HEK293 (cell line): ENCODE results near the gene TRIM47.
A peak's percentile ranks its signal among the peaks of the same experiment; 100 is the strongest.

Experiments used
- CTCF ChIA-PET: fragments of 350-600 bp; formaldehyde crosslinking; extraction: SDS; loops from one replicate; lab custom pipeline; 2021; ENCODE audit warnings: antibody characterized with exemption; lab: Yijun Ruan, JAX
- POLR2A ChIA-PET: fragments of 300-600 bp; formaldehyde crosslinking; extraction: SDS; loops from one replicate; lab custom pipeline; 2020; ENCODE audit warnings: antibody characterized with exemption, inconsistent platforms; lab: Yijun Ruan, JAX
- H3K27ac ChIP-seq: fragments of 200-500 bp; sonication (Bioruptor generic); 2 replicates; pipeline ENCODE4 v1.5.1; 2014; ENCODE audit warnings: low read depth, low read length, control low read depth, inconsistent platforms; ENCODE audit errors: extremely low read depth
- H3K36me3 ChIP-seq, 2 experiments: fragments of 200-500 bp in 1 of 2; sonication (Bioruptor generic) in 1 of 2; 1 replicate in 1 of 2; 2 replicates in 1 of 2; pipeline ENCODE4 v1.5.1; 2014 to 2017; ENCODE audit warnings: inconsistent platforms in 2 of 2, low read length in 2 of 2; ENCODE audit not compliant: control insufficient read depth in 2 of 2, insufficient read depth in 1 of 2
- H3K4me1 ChIP-seq: fragments of 200-500 bp; sonication (Bioruptor generic); 2 replicates; pipeline ENCODE4 v1.5.1; 2014; ENCODE audit warnings: mild to moderate bottlenecking, low read length, inconsistent platforms; ENCODE audit not compliant: control insufficient read depth, insufficient read depth
- H3K4me3 ChIP-seq: 2 replicates; pipeline ENCODE4 v1.5.1; 2011; ENCODE audit warnings: low read depth, mild to moderate bottlenecking, control low read depth, low read length, moderate library complexity
- H3K9me3 ChIP-seq: fragments of 200-500 bp; sonication (Bioruptor generic); 2 replicates; pipeline ENCODE4 v1.5.1; 2014; ENCODE audit warnings: low read depth, low read length, inconsistent platforms; ENCODE audit not compliant: control insufficient read depth, insufficient read depth
- ZBTB20 ChIP-seq: fragments of 450-650 bp; formaldehyde crosslinking; IDR thresholded peaks from 2 replicates; pipeline ENCODE4 v1.5.1; 2016; ENCODE audit warnings: missing biosample characterization, missing genetic modification characterization
- ZFP37 ChIP-seq: fragments of 450-650 bp; formaldehyde crosslinking; IDR thresholded peaks from 2 replicates; pipeline ENCODE4 v1.5.1; 2016; ENCODE audit warnings: missing biosample characterization, missing genetic modification characterization
- ZNF10 ChIP-seq: fragments of 450-650 bp; formaldehyde crosslinking; IDR thresholded peaks from 2 replicates; pipeline ENCODE4 v1.5.1; 2017; ENCODE audit warnings: missing biosample characterization, missing genetic modification characterization
- ZNF140 ChIP-seq: fragments of 450-650 bp; formaldehyde crosslinking; IDR thresholded peaks from 2 replicates; pipeline ENCODE4 v1.5.1; 2016; ENCODE audit warnings: missing biosample characterization, missing genetic modification characterization
- ZNF341 ChIP-seq: fragments of 450-650 bp; formaldehyde crosslinking; IDR thresholded peaks from 2 replicates; pipeline ENCODE4; 2016; ENCODE audit warnings: low read depth, missing biosample characterization, missing genetic modification characterization
- ZNF354C ChIP-seq: fragments of 450-650 bp; formaldehyde crosslinking; IDR thresholded peaks from 2 replicates; pipeline ENCODE4 v1.5.1; 2016; ENCODE audit warnings: missing biosample characterization, missing genetic modification characterization, low read depth, borderline replicate concordance
- ZNF366 ChIP-seq: fragments of 450-650 bp; formaldehyde crosslinking; conservative IDR thresholded peaks from 2 replicates; pipeline ENCODE4 v1.5.1; 2016; ENCODE audit warnings: missing biosample characterization, missing genetic modification characterization
- ZNF473 ChIP-seq: fragments of 450-650 bp; formaldehyde crosslinking; IDR thresholded peaks from 2 replicates; pipeline ENCODE4 v1.5.1; 2017; ENCODE audit warnings: missing biosample characterization, missing genetic modification characterization
- ZNF510 ChIP-seq: fragments of 450-650 bp; formaldehyde crosslinking; IDR thresholded peaks from 2 replicates; pipeline ENCODE4 v1.5.1; 2018; ENCODE audit warnings: mild to moderate bottlenecking, missing genetic modification characterization, missing biosample characterization; ENCODE audit not compliant: insufficient replicate concordance
- ZNF560 ChIP-seq: fragments of 450-650 bp; formaldehyde crosslinking; IDR thresholded peaks from 2 replicates; pipeline ENCODE4 v1.5.1; 2017; ENCODE audit warnings: missing biosample characterization, missing genetic modification characterization, borderline replicate concordance
- ZNF596 ChIP-seq: fragments of 450-650 bp; IDR thresholded peaks from 2 replicates; pipeline ENCODE4 v1.5.0; 2018; ENCODE audit warnings: missing biosample characterization, mild to moderate bottlenecking, missing genetic modification characterization, moderate library complexity
- ZNF658 ChIP-seq: fragments of 450-650 bp; formaldehyde crosslinking; IDR thresholded peaks from 2 replicates; pipeline ENCODE4; 2016; ENCODE audit warnings: missing biosample characterization, missing genetic modification characterization
- ZNF677 ChIP-seq: fragments of 450-650 bp; IDR thresholded peaks from 2 replicates; pipeline ENCODE4 v1.5.0; 2018; ENCODE audit warnings: missing biosample characterization, mild to moderate bottlenecking, missing genetic modification characterization, moderate library complexity
- ZNF707 ChIP-seq: fragments of 450-650 bp; formaldehyde crosslinking; IDR thresholded peaks from 2 replicates; pipeline ENCODE4 v1.5.1; 2016; ENCODE audit warnings: missing biosample characterization, missing genetic modification characterization
- TF ChIP-seq, protein P1 (sequence below): fragments of 450-650 bp; formaldehyde crosslinking; IDR thresholded peaks from 2 replicates; pipeline ENCODE4 v1.5.1; 2016; ENCODE audit warnings: missing biosample characterization, missing genetic modification characterization
- TF ChIP-seq, protein P2 (sequence below): fragments of 450-650 bp; formaldehyde crosslinking; IDR thresholded peaks from 2 replicates; pipeline ENCODE4 v1.5.1; 2016; ENCODE audit warnings: missing biosample characterization, missing genetic modification characterization
- TF ChIP-seq, protein P3 (sequence below): fragments of 450-650 bp; formaldehyde crosslinking; IDR thresholded peaks from 2 replicates; pipeline ENCODE4 v1.5.1; 2016; ENCODE audit warnings: missing biosample characterization, missing genetic modification characterization
- TF ChIP-seq, protein P4 (sequence below): fragments of 450-650 bp; formaldehyde crosslinking; IDR thresholded peaks from 2 replicates; pipeline ENCODE4 v1.5.1; 2016; ENCODE audit warnings: missing biosample characterization, missing genetic modification characterization
- TF ChIP-seq, protein P5 (sequence below): fragments of 450-650 bp; formaldehyde crosslinking; IDR thresholded peaks from 2 replicates; pipeline ENCODE4 v1.5.1; 2016; ENCODE audit warnings: missing biosample characterization, missing genetic modification characterization

Gene TRIM47

DNA sequence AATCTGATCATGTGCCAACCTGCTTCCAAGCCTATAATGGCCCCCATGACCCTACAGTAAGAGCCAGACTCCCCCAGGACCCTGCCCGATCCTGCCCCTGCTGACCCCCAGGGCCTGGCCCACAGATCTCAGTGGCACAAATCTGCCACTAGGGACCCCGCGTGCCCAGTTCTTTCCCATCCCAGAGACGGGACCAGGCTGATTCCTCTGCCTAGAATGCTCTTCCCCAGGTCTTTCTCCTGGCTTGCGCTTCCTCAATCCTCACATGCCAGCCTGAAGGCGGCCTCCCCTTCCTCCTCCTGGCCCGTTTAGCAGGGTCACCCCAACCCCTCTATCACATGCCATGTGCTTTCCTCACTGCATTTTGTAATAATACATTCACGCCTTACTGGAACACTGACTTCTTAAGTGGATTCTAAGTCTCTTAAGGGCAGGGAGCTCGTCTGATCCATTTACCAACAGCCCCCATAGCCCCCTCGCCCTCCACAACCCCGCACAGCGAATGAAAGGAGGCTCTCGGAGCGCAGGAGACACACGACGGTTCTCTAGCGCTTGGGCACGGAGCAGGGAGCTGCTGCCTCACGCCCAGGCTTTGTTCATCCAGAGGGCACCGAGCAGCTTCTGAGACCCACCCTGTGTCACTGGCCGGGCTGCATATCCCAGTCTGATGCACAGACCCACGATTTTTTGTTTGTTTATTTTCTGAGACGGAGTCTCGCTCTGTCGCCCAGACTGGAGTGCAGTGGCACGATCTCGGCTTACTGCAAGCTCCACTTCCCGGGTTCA is 17.2 kb upstream of the TRIM47 start (continued):
- TF ChIP-seq, protein P1, sequence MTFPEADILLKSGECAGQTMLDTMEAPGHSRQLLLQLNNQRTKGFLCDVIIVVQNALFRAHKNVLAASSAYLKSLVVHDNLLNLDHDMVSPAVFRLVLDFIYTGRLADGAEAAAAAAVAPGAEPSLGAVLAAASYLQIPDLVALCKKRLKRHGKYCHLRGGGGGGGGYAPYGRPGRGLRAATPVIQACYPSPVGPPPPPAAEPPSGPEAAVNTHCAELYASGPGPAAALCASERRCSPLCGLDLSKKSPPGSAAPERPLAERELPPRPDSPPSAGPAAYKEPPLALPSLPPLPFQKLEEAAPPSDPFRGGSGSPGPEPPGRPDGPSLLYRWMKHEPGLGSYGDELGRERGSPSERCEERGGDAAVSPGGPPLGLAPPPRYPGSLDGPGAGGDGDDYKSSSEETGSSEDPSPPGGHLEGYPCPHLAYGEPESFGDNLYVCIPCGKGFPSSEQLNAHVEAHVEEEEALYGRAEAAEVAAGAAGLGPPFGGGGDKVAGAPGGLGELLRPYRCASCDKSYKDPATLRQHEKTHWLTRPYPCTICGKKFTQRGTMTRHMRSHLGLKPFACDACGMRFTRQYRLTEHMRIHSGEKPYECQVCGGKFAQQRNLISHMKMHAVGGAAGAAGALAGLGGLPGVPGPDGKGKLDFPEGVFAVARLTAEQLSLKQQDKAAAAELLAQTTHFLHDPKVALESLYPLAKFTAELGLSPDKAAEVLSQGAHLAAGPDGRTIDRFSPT (tag by site-specific recombination) = peak; percentile 30; the same call in 1 of the 2 replicates
- TF ChIP-seq, protein P2, sequence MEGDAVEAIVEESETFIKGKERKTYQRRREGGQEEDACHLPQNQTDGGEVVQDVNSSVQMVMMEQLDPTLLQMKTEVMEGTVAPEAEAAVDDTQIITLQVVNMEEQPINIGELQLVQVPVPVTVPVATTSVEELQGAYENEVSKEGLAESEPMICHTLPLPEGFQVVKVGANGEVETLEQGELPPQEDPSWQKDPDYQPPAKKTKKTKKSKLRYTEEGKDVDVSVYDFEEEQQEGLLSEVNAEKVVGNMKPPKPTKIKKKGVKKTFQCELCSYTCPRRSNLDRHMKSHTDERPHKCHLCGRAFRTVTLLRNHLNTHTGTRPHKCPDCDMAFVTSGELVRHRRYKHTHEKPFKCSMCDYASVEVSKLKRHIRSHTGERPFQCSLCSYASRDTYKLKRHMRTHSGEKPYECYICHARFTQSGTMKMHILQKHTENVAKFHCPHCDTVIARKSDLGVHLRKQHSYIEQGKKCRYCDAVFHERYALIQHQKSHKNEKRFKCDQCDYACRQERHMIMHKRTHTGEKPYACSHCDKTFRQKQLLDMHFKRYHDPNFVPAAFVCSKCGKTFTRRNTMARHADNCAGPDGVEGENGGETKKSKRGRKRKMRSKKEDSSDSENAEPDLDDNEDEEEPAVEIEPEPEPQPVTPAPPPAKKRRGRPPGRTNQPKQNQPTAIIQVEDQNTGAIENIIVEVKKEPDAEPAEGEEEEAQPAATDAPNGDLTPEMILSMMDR (tag by site-specific recombination) = peak; percentile 66; the same call in 1 of the 2 replicates
- TF ChIP-seq, all 188 proteins: peak for 8

DNA sequence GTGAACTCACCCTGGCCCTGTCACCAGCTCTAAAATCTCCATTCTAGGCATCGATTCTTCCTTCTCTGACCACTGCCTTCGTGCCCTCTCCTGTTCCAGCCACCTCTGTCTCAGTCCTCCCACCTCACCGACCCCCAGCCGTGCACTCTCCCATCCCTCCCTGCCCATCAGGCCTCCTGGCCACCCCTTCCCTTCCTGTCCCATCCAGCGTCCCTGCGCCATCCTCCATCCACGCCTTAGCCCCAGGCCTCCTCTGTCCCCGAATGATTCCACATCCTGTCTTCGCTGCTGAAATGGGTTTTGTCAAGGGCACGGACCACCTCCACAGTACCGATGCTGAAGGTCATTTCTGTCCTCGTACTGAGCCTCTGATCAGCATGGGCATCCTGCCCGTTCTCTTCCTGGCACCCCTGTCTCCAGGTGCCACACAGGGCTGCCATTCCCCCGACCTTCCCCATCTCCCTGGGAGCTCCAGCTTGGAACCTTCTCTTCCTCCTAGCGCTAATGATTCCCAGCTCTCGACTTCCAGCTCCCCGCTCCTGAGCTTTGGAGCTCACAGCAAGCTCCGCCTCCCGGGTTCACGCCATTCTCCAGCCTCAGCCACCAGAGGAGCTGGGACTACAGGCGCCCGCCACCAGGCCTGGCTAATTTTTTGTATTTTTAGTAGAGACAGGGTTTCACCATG is 15.8 kb upstream of the TRIM47 start:
- Histone ChIP-seq H3K4me1 (peaks cover 10% of the 10 kb centered on the region), H3K4me3 (no peak overlapping the region), H3K27ac (no peak overlapping the region; the same call in 1 of the 2 replicates), H3K36me3 (peaks cover 9 to 55% of the 10 kb centered on the region in 2 experiments; a peak in 2 of 3 replicates), H3K9me3 (no peaks in the 10 kb centered on the region)
- ChIA-PET POLR2A (interaction anchor here (0.5 to 2.2 kb wide), 5 partner anchors 12 to 55 kb away, joined by 3 to 20 read pairs (median 3); partner anchors contain the start of gene WBP2), CTCF (interaction anchor here (0.6 to 4.3 kb wide), 8 partner anchors 11 to 342 kb away, joined by 3 to 28 read pairs (median 4); partner anchors contain the start of genes CDK3, MRPL38 and TRIM47)
- TF ChIP-seq ZNF473 (tag by site-specific recombination) (no peak), ZNF658 (tag by site-specific recombination) (no peak), ZNF677 (no peak), ZNF140 (tag by site-specific recombination) (no peak), ZNF10 (tag by site-specific recombination) (no peak), ZNF560 (tag by site-specific recombination) (no peak), ZNF707 (tag by site-specific recombination) (no peak), ZBTB20 (no peak), ZNF366 (tag by site-specific recombination) (no peak), ZFP37 (tag by site-specific recombination) (no peak), ZNF596 (tag by site-specific recombination) (no peak), ZNF510 (no peak), ZNF341 (peak; percentile 63), ZNF354C (tag by site-specific recombination) (no peak)
- TF ChIP-seq, protein P3, sequence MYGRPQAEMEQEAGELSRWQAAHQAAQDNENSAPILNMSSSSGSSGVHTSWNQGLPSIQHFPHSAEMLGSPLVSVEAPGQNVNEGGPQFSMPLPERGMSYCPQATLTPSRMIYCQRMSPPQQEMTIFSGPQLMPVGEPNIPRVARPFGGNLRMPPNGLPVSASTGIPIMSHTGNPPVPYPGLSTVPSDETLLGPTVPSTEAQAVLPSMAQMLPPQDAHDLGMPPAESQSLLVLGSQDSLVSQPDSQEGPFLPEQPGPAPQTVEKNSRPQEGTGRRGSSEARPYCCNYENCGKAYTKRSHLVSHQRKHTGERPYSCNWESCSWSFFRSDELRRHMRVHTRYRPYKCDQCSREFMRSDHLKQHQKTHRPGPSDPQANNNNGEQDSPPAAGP (tag by site-specific recombination) = 0 out of 2 replicates have a peak, but pooled peaks have one; percentile 9
- TF ChIP-seq, protein P4, sequence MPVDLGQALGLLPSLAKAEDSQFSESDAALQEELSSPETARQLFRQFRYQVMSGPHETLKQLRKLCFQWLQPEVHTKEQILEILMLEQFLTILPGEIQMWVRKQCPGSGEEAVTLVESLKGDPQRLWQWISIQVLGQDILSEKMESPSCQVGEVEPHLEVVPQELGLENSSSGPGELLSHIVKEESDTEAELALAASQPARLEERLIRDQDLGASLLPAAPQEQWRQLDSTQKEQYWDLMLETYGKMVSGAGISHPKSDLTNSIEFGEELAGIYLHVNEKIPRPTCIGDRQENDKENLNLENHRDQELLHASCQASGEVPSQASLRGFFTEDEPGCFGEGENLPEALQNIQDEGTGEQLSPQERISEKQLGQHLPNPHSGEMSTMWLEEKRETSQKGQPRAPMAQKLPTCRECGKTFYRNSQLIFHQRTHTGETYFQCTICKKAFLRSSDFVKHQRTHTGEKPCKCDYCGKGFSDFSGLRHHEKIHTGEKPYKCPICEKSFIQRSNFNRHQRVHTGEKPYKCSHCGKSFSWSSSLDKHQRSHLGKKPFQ (tag by site-specific recombination) = no peak
- TF ChIP-seq, protein P5, sequence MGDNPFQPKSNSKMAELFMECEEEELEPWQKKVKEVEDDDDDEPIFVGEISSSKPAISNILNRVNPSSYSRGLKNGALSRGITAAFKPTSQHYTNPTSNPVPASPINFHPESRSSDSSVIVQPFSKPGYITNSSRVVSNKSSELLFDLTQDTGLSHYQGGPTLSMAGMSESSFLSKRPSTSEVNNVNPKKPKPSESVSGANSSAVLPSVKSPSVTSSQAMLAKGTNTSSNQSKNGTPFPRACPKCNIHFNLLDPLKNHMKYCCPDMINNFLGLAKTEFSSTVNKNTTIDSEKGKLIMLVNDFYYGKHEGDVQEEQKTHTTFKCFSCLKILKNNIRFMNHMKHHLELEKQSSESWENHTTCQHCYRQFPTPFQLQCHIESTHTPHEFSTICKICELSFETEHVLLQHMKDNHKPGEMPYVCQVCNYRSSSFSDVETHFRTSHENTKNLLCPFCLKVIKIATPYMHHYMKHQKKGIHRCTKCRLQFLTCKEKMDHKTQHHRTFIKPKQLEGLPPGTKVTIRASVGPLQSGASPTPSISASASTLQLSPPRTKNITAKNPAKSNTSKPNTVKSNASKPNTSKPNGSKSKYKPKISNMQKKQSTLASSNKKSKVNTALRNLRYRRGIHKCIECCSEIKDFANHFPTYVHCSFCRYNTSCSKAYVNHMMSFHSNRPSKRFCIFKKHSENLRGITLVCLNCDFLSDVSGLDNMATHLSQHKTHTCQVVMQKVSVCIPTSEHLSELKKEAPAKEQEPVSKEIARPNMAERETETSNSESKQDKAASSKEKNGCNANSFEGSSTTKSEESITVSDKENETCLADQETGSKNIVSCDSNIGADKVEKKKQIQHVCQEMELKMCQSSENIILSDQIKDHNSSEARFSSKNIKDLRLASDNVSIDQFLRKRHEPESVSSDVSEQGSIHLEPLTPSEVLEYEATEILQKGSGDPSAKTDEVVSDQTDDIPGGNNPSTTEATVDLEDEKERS (tag by site-specific recombination) = no peak
